GM21723 (cell line): ENCODE measurements around the gene BTLA.
A peak's percentile ranks its signal among the peaks of the same experiment; 100 is the strongest.
"Not testable (repeated sequence)": the region's sequence is repeated elsewhere in the genome, so short reads cannot be mapped to it uniquely, and the experiment has no call there.

Source experiments
- ATAC-seq: cut with Tn5 transposase; IDR thresholded peaks from one replicate; pipeline ENCODE4 v1.9.1; 2021; ENCODE audit warnings: mild to moderate bottlenecking, moderate library complexity; ENCODE audit not compliant: unreplicated experiment

BTLA gene

GRCh38 chr3:112498914-112499711 is at the start of gene BTLA:
TSS of gene BTLA (minus strand) at chr3:112499472. CDS start at chr3:112499358, 114 bp downstream.
- ATAC-seq = peak; percentile 63

GRCh38 chr3:112546216-112546759 is 47.0 kb upstream of the BTLA start:
- ATAC-seq = no peak

GRCh38 chr3:112539825-112540650 is 40.8 kb upstream of the BTLA start:
- ATAC-seq = peak; percentile 96

- ATAC-seq = no peak
These were observed 32.1 kb upstream of the BTLA start for GRCh38 chr3:112531358-112531781.

- ATAC-seq = no peak
These were observed 31.3 kb upstream of the BTLA start for GRCh38 chr3:112530573-112530972.

- not testable (repeated sequence) for ATAC-seq
These were observed 24.9 kb upstream of the BTLA start for GRCh38 chr3:112524127-112524526.

GRCh38 chr3:112519424-112520001 is 20.2 kb upstream of the BTLA start:
- ATAC-seq = peak; percentile 50

- not testable (repeated sequence) for ATAC-seq
These were observed 19.7 kb upstream of the BTLA start for GRCh38 chr3:112518970-112519369.

GRCh38 chr3:112514527-112515128 is 15.4 kb upstream of the BTLA start:
- ATAC-seq = peak; percentile 100

- no peak for ATAC-seq
These were observed 13.0 kb upstream of the BTLA start for GRCh38 chr3:112512320-112512719.

GRCh38 chr3:112508860-112509259 is 9.6 kb upstream of the BTLA start:
- ATAC-seq = no peak

- ATAC-seq = no peak
These were observed 9.0 kb upstream of the BTLA start for GRCh38 chr3:112508261-112508660.

- ATAC-seq = peak; percentile 43
These were observed 6.6 kb upstream of the BTLA start for GRCh38 chr3:112505907-112506306.

GRCh38 chr3:112504123-112504522 is 4.9 kb upstream of the BTLA start:
- ATAC-seq = no peak

- ATAC-seq = no peak
These were observed 4.2 kb upstream of the BTLA start for GRCh38 chr3:112503304-112503972.

- ATAC-seq = no peak
These were observed 1.3 kb upstream of the BTLA start for GRCh38 chr3:112500621-112501020.

GRCh38 chr3:112497897-112498548 is 1.2 kb downstream of the BTLA start:
- no peak for ATAC-seq

- ATAC-seq = no peak
These were observed 2.8 kb downstream of the BTLA start for GRCh38 chr3:112496366-112497067.

GRCh38 chr3:112494448-112494767 is 4.9 kb downstream of the BTLA start:
- not testable (repeated sequence) for ATAC-seq
